HFF-Myc (cell line): Measurements from ENCODE around the gene TBCE.

Experiments
- DNase-seq: peaks from one replicate; pipeline ENCODE4 v3.0.0-alpha.2; 2011; ENCODE audit warnings: low read depth; ENCODE audit errors: extremely low read depth
- H3K4me3 ChIP-seq: replicated peaks from 2 replicates; pipeline ENCODE4 v1.5.1; 2011; ENCODE audit warnings: low read depth, mild to moderate bottlenecking, control low read depth, low read length
- TF ChIP-seq, protein P1 (sequence below): IDR thresholded peaks from 2 replicates; pipeline ENCODE4 v1.5.1; 2012; ENCODE audit warnings: mild to moderate bottlenecking, low read depth, low read length, control low read depth; ENCODE audit errors: missing control alignments

The TBCE gene

DNA sequence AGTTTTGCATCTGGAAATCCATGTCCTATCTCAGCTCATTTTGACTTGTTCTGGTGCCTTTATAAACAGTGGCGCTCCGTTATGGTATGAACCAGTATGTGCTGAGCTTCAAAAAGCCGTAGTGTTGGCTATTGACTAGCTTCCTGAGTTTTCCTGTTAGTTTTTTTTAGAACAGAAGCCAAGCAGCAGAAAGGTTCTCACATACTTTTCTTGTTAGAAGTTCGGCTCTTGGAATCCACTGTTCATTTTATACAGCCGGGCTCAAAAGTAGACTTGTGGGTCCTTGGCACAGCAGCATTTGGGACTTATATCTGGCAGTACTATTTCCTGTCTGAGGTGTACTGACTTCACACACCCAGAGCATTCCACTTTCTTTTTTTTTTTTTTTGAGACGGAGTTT lies 63.8 kb downstream of the TBCE start:
- TF ChIP-seq, protein P1, sequence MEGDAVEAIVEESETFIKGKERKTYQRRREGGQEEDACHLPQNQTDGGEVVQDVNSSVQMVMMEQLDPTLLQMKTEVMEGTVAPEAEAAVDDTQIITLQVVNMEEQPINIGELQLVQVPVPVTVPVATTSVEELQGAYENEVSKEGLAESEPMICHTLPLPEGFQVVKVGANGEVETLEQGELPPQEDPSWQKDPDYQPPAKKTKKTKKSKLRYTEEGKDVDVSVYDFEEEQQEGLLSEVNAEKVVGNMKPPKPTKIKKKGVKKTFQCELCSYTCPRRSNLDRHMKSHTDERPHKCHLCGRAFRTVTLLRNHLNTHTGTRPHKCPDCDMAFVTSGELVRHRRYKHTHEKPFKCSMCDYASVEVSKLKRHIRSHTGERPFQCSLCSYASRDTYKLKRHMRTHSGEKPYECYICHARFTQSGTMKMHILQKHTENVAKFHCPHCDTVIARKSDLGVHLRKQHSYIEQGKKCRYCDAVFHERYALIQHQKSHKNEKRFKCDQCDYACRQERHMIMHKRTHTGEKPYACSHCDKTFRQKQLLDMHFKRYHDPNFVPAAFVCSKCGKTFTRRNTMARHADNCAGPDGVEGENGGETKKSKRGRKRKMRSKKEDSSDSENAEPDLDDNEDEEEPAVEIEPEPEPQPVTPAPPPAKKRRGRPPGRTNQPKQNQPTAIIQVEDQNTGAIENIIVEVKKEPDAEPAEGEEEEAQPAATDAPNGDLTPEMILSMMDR, result no peak
- DNase-seq, result no peak
- H3K4me3 ChIP-seq, result no peak overlapping the region

DNA sequence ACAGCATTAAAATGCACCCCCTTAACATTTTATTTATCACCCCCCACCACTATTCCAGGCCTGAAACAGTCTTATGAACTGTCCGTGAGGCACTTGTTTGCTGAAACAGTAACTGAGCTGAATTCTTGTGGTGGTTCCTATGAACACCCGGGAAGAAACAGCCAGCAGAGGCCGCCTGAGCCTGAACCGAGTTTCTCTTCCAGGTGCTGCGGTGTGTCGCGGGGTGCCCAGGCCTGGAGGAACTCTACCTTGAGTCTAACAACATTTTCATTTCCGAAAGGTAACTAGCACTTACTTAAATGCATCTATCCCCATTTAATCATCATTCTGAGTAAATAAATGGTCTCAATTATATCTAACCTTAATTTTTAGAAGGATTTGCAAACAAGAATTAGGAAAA lies 66.8 kb downstream of the TBCE start:
- DNase-seq, result no peak
- TF ChIP-seq, protein P1, result no peak
- H3K4me3 ChIP-seq, result no peak overlapping the region

DNA sequence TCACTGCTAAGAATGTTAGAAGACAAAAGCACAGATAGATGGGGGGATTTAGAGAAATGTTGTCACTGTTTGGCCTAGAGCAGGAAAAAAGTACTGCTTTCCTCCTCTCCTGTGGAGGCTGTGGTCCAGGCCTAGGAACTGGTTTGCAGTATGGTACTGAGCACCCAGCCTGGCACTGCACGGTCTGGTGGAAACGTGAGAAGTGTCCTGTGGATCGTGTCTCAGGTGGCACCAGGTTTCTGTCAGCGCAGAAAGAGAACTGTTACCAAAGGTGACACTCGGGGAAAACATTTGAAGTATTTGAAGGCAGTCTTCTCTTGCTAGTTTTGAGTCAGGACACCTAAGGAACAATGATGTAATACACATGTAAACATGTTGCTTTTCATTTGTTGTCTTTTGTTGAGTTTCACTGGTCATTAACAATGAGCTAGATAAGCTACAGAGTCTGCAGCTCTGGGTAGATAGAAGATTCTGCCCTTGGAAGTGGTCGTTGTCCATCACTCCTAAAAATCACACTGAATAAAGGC lies 74.0 kb downstream of the TBCE start:
- no peak for DNase-seq
- TF ChIP-seq, protein P1, result no peak
- no peak overlapping the region for H3K4me3 ChIP-seq

DNA sequence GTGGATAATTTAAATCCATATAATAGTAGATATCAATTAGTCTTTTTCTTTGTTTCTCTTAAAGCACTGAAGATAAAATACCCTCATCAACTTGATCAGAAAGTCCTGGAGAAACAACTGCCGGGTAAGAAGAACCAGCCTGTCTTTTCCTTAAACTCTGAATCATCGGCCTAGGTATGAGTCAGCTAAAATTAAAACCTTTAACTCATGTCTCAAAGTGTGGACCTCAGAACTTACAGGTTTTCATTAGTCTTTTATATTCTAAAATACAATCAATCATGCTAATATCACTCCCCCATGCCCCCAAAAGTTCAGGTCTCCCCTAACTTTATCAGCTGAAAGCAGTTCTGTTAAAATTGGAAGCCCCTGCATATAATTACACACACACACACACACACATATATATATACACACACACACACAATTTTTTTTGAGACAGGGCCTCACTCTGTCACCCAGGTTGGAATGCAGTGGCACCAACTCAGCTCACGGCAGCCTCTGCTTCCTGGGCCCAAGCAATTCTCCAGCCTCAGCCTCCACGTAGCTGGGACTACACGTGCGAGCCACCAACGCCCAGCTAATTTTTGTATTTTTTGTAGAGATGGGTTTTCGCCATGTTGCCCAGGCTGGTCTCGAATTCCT lies 75.7 kb downstream of the TBCE start:
- DNase-seq, result peak; percentile 27
- TF ChIP-seq, protein P1, result no peak

DNA sequence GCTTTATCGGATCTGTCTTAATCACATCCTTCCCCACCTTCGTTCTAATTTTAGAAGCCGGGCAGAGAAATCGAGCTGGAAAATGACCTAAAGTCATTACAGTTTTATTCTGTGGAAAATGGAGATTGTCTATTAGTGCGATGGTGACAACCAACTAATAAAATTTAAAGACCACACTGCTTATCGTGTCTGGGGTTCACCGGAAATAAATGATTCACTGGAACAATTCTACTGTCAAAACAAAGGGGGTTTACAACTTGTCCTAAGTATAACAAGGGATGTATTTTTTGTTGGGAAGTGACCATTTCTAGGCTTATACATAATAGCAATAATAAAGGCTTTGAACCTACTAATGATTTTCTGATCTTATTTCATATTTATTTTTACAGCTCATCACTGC lies 81.4 kb downstream of the TBCE start:
- DNase-seq, result no peak
- TF ChIP-seq, protein P1, result no peak
- no peak overlapping the region for H3K4me3 ChIP-seq

More for the DNA sequence above, 75.7 kb downstream of the TBCE start:
- no peak overlapping the region for H3K4me3 ChIP-seq

DNA sequence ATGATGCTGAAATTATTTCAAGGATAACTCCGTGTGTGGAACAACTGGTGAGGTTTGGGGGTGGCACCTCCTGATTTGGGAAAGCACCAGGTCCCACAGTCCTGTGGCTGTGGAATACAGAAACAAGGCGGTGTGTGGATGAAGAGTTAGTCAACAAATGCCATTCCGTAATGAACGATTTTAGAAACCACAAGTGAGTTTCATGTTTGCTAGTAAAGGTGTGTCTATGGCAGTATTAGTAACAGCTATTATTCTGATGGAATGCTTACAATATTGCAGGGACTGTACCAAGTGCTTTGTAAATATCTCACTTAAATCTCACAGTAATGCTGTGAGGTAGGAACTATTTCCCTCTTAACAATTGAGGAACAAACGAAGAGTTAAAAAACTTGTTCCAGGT lies 83.2 kb downstream of the TBCE start:
- no peak for DNase-seq
- H3K4me3 ChIP-seq, result no peak overlapping the region
- TF ChIP-seq, protein P1, result no peak

DNA sequence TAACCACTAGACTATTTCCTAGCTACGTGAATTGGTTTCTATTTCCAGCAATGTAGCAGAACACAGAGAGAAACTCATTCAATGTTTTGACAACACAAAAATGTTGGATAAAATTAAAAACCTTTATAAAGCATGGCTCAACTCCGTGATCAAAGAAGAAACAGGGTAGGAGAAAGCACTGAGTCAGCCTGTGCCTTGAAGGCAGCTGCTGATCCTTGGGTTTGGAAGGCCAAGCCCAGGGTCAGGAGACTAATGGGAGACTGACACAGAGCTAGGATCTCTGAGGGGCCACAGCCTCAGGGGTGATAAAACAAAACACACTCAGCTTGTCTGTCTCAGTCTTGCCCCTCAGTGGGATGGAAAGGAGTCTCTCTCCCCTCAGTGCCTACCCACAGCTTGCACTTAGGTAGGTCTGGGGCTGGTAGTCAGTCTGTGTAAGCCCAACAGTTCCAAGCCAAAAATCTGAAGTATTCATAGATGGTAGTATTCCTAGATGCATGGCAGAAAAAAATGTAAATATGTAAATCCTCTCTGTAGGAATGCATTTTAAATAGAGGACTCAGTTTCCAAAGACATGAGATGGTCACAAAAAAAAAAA lies 83.8 kb downstream of the TBCE start:
- TF ChIP-seq, protein P1, result no peak
- no peak for DNase-seq
- H3K4me3 ChIP-seq, result no peak overlapping the region
